KMS-11 (cell line): ENCODE measurements around the gene CYGB.
A peak's percentile ranks its signal among the peaks of the same experiment; 100 is the strongest.

Source experiments
- H2AFZ ChIP-seq: fragments of 200-600 bp; sonication (generic); 2 replicates; pipeline ENCODE4 v1.6.1; 2016; ENCODE audit warnings: antibody characterized with exemption, mixed run types, low read depth
- H3K27ac ChIP-seq: fragments of 200-600 bp; sonication (generic); 2 replicates; pipeline ENCODE4 v1.6.1; 2016; ENCODE audit warnings: mild to moderate bottlenecking, mixed run types
- H3K27me3 ChIP-seq: fragments of 200-600 bp; sonication (generic); 2 replicates; pipeline ENCODE4 v1.6.1; 2017; ENCODE audit warnings: mild to moderate bottlenecking, low read depth, mixed run types, moderate library complexity; ENCODE audit not compliant: insufficient read depth
- H3K36me3 ChIP-seq: fragments of 200-600 bp; sonication (generic); 2 replicates; pipeline ENCODE4 v1.6.1; 2017; ENCODE audit warnings: mild to moderate bottlenecking, mixed run types; ENCODE audit not compliant: insufficient read depth
- H3K4me1 ChIP-seq: fragments of 200-600 bp; sonication (generic); 2 replicates; pipeline ENCODE4 v1.6.1; 2016; ENCODE audit warnings: mild to moderate bottlenecking, low read depth, mixed run types; ENCODE audit not compliant: poor library complexity, severe bottlenecking
- H3K4me2 ChIP-seq: fragments of 200-600 bp; sonication (generic); 2 replicates; pipeline ENCODE4 v1.7.0; 2016; ENCODE audit warnings: mild to moderate bottlenecking, mixed run types
- H3K4me3 ChIP-seq: fragments of 200-600 bp; sonication (generic); IDR thresholded peaks from 2 replicates; pipeline ENCODE4 v1.6.1; 2017; ENCODE audit warnings: low read depth, low read length, mixed read lengths; ENCODE audit not compliant: insufficient read depth
- H3K79me2 ChIP-seq: fragments of 200-600 bp; sonication (generic); 2 replicates; pipeline ENCODE4 v1.6.1; 2016; ENCODE audit warnings: low read depth, mixed run types; ENCODE audit not compliant: insufficient read depth
- H3K9ac ChIP-seq: fragments of 200-600 bp; sonication (generic); 2 replicates; pipeline ENCODE4 v1.6.1; 2016; ENCODE audit warnings: mild to moderate bottlenecking, mixed run types
- H4K20me1 ChIP-seq: fragments of 200-600 bp; sonication (generic); 2 replicates; pipeline ENCODE4 v1.6.1; 2016; ENCODE audit warnings: mild to moderate bottlenecking, mixed run types; ENCODE audit not compliant: insufficient read depth
- TF ChIP-seq, protein P1 (sequence below): fragments of 200-600 bp; sonication (generic); conservative IDR thresholded peaks from 2 replicates; pipeline ENCODE4 v1.6.1; 2017; ENCODE audit warnings: low read depth, mild to moderate bottlenecking, antibody characterized with exemption, low read length, moderate library complexity, mixed read lengths

Gene CYGB

DNA sequence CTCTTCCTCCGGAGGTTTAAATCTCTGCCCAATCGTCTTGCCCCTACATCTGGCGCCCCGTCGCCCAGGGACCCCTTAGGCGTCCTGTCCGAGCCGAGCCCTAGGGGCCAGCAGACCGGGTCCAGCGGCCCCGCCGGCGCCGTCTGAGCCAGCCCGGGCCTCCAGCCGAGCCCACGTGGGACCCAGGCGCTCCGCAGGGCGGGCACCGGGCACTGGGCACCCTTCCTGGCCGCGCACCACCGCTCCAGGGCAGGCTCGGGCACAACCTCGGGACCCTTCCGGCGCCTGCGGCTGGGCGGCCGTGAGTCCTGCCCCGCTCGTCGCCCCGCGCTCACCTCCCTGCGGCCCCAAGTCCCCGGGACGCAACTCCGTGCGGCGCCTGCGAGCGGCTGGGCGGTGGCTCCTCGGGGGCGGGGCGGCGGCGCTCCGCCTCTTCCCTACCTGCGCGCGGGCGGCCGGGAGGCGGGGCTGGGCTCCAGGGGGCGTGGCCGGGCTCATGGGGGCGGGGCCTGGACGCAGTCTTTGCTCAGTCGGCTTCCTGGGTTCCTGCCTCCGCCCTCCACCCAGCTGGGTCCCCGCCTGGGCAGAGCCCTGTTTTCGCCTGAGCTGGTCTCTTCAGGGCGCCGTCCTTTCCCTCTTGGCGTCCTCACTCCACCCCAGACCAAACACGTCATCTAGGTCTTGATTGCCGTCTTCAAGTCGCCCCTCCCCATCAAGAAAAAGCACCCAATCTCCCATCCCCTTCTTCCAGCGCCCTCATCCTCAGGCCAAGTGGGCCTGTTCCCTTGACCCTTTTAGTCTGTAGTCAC, 36.3 kb downstream of the CYGB start, which contains the start of gene RHBDF2:
Gene RHBDF2, minus strand, starts transcription at position 406 of the 809 bp plus-strand sequence. CDS start 19,899 bp downstream, outside the sequence.
- Histone ChIP-seq H3K4me2 (peak within 1 kb of the TSS; percentile 88), H3K27ac (peak within 1 kb of the TSS; percentile 17; the same call in 1 of the 2 replicates), H3K27me3 (no peaks in the 10 kb centered on the region), H3K4me1 (peaks cover 60% of the 10 kb centered on the region), H3K36me3 (no peaks in the 10 kb centered on the region), H4K20me1 (no peaks in the 10 kb centered on the region), H3K79me2 (peaks cover 44% of the 10 kb centered on the region; the same call in 1 of the 2 replicates), H3K4me3 (no peak within 1 kb of the TSS), H2AFZ (peak within 1 kb of the TSS; percentile 72), H3K9ac (peak within 1 kb of the TSS; percentile 76)
- TF ChIP-seq, protein P1, sequence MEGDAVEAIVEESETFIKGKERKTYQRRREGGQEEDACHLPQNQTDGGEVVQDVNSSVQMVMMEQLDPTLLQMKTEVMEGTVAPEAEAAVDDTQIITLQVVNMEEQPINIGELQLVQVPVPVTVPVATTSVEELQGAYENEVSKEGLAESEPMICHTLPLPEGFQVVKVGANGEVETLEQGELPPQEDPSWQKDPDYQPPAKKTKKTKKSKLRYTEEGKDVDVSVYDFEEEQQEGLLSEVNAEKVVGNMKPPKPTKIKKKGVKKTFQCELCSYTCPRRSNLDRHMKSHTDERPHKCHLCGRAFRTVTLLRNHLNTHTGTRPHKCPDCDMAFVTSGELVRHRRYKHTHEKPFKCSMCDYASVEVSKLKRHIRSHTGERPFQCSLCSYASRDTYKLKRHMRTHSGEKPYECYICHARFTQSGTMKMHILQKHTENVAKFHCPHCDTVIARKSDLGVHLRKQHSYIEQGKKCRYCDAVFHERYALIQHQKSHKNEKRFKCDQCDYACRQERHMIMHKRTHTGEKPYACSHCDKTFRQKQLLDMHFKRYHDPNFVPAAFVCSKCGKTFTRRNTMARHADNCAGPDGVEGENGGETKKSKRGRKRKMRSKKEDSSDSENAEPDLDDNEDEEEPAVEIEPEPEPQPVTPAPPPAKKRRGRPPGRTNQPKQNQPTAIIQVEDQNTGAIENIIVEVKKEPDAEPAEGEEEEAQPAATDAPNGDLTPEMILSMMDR: no peak

DNA sequence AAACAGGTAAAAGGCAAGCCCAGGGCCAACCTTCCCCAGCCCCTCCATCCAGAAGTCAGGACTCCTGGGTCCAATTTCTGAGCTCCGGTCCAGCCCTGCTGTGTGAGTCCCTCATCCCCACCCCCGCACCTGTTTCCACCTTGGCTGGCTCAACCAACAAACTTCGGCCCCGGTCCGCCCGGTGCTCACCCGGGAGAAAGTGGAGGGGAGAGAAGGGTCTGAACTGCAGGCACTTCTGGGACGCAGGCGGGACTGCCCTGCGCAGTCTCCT, 36.8 kb downstream of the CYGB start:
- no peaks in the 10 kb centered on the region for H3K36me3 ChIP-seq
- H3K4me1 ChIP-seq: peaks cover 63% of the 10 kb centered on the region
- H3K27ac ChIP-seq: no peak overlapping the region; the same call in 1 of the 2 replicates
- peaks cover 50% of the 10 kb centered on the region; the same call in 1 of the 2 replicates for H3K79me2 ChIP-seq
- no peak overlapping the region for H3K4me3 ChIP-seq
- no peaks in the 10 kb centered on the region for H3K27me3 ChIP-seq
- peak overlapping the region; percentile 72; the same call in 1 of the 2 replicates for H2AFZ ChIP-seq
- TF ChIP-seq, protein P1: no peak
- peak overlapping the region; percentile 88 for H3K4me2 ChIP-seq
- H4K20me1 ChIP-seq: no peaks in the 10 kb centered on the region
- peak overlapping the region; percentile 76 for H3K9ac ChIP-seq

DNA sequence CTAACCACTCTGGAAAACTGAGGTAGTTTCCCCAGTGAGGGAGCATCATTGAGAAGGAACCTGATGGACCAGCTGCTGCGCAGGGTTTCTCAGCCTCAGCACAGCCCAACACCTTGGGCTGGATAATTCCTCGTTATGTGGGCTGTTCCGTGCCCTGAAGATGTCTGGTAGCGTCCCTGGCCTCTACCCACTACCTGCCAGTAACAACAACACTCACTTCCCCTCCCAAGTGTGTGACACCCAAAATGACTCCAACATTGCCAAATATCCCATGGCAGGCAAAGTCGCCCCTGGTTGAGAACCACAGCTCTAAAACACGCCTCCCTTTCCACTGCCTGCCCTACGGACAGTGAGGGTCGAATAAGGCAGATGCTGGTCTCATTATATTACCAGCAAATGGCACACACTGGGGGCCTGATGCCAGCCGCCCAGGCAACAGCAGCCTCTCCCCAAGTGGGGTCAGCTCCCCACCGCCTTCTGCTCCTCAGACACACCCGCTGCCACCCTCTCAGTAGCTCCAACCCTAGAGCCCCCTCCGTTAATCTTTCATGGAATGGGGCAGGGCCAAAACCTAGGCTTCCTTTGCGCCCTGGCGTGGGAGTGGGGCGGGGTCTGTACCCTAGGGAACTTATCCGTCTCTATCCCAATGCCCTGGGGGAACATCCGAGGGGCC, 37.3 kb downstream of the CYGB start:
- Histone ChIP-seq H2AFZ (0 out of 2 replicates have a peak overlapping the region, but pooled peaks have one; percentile 72), H3K27ac (no peak overlapping the region; the same call in 1 of the 2 replicates), H3K27me3 (no peaks in the 10 kb centered on the region), H3K9ac (peak overlapping the region; percentile 76), H4K20me1 (no peaks in the 10 kb centered on the region), H3K36me3 (no peaks in the 10 kb centered on the region), H3K79me2 (peaks cover 52% of the 10 kb centered on the region; the same call in 1 of the 2 replicates), H3K4me2 (peak overlapping the region; percentile 88), H3K4me3 (no peak overlapping the region), H3K4me1 (peaks cover 67% of the 10 kb centered on the region)
- TF ChIP-seq, protein P1: no peak

DNA sequence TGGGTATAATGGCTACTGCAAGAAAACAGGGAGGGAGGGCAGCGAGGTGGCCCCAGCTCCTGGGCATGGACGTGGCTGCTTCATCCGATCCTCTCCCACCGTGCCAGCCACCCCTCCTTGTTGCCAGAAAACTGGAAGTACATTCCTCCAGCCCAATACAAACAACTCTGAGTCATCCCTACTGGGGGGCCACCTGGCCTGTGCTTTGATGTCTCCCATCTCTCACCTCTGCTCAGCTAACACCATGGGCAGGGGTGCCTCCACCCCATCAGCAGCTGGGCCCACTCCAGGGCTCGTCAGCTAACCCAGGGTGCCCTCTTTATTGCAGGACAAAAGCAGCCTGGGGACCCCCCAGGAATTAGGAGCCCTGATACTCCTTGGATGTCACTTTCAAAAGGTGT, 38.2 kb downstream of the CYGB start:
- Histone ChIP-seq H3K4me1 (peaks cover 77% of the 10 kb centered on the region), H3K27ac (peak overlapping the region; percentile 12; the same call in 1 of the 2 replicates), H3K27me3 (no peaks in the 10 kb centered on the region), H3K36me3 (no peaks in the 10 kb centered on the region), H3K4me3 (no peak overlapping the region), H2AFZ (no peak overlapping the region), H3K79me2 (peaks cover 59% of the 10 kb centered on the region; the same call in 1 of the 2 replicates), H4K20me1 (no peaks in the 10 kb centered on the region), H3K4me2 (peak overlapping the region; percentile 88; the same call in 1 of the 2 replicates), H3K9ac (peak overlapping the region; percentile 2; the same call in 1 of the 2 replicates)
- TF ChIP-seq, protein P1: no peak
